Measurements from ENCODE around the gene NAALADL2. TPM values are rescaled to one million over a fixed set of nuclear protein-coding genes. Genes with fewer than 3 reads are reported as not detected.

Gene NAALADL2
- total RNA-seq, 1 experiment from 2014 or later, result 1.9 TPM

DNA sequence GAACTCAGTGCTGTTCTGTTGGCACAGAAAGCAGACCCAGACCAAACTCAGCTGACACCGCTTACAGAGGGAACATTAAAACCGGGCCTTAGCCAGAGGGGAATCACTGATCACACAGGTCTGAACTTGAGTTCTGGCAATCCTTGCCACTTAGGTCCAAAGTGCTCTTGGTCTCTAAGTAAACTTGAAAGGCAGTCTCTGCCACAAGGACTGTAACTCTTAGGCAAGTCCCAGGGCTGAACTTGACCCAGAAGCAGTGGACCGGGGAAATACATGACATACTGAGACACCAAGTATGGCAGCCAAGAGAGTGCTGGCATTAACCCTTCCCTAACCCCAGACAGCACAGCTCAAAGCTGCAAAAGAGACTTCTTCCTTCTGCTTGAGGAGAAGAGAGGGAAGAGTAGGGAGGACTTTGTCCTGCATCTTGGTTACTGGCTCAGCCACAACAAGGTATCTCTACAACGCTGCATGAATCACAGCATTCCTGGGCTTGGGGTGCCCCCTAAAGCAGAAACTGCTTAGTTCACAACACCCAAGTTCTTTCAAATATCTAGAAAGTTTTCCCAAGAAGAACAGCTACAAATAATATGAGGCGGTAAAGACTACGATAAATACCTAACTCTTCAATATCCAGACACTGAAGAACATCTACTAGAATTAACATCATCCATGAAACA is 32.5 kb downstream of the NAALADL2 start:
- Histone ChIP-seq H3K9ac (ENCODE audit: low read length) (no peak overlapping the region), H4K20me1 (ENCODE audit: low read length) (no peaks in the 10 kb centered on the region), H2AFZ (ENCODE audit: low read length) (no peak overlapping the region), H3K4me2 (ENCODE audit: low read length) (no peak overlapping the region), H3K79me2 (ENCODE audit: low read length) (no peaks in the 10 kb centered on the region), H3F3A (ENCODE audit: low read length, unreplicated experiment) (no peaks in the 10 kb centered on the region), H3K9me2 (replicated peaks; ENCODE audit: low read length) (no peaks in the 10 kb centered on the region), H3K36me3 (ENCODE audit: low read depth, low read length) (no peaks in the 10 kb centered on the region), H3K27ac (ENCODE audit: low read length) (no peak overlapping the region), H3K4me1 (ENCODE audit: insufficient read depth, low read length) (no peaks in the 10 kb centered on the region), H3K4me3 (ENCODE audit: low read length) (no peak overlapping the region), H3K27me3 (ENCODE audit: low read length) (no peaks in the 10 kb centered on the region), H3K9me3 (ENCODE audit: low read length) (no peaks in the 10 kb centered on the region)
- DNase-seq (no peak), ATAC-seq (no peak)
- intact Hi-C loops (cut with micrococcal nuclease), result no loop called here
- POLR2A ChIA-PET (ENCODE audit: unreplicated experiment), result no interaction called here
- no TSS peak for BruUV-seq (replicated peaks)
- CTCF ChIA-PET, result no interaction called here
- TF ChIP-seq EZH2phosphoT487 (IDR thresholded peaks at IDR 0.05; ENCODE audit: borderline replicate concordance, low read length) (no peak), EZH2 (IDR thresholded peaks at IDR 0.05; ENCODE audit: low read length, unreplicated experiment) (no peak)
- TF ChIP-seq, protein P1, sequence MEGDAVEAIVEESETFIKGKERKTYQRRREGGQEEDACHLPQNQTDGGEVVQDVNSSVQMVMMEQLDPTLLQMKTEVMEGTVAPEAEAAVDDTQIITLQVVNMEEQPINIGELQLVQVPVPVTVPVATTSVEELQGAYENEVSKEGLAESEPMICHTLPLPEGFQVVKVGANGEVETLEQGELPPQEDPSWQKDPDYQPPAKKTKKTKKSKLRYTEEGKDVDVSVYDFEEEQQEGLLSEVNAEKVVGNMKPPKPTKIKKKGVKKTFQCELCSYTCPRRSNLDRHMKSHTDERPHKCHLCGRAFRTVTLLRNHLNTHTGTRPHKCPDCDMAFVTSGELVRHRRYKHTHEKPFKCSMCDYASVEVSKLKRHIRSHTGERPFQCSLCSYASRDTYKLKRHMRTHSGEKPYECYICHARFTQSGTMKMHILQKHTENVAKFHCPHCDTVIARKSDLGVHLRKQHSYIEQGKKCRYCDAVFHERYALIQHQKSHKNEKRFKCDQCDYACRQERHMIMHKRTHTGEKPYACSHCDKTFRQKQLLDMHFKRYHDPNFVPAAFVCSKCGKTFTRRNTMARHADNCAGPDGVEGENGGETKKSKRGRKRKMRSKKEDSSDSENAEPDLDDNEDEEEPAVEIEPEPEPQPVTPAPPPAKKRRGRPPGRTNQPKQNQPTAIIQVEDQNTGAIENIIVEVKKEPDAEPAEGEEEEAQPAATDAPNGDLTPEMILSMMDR (conservative IDR thresholded peaks at IDR 0.05; ENCODE audit: low read depth, low read length), result no peak

DNA sequence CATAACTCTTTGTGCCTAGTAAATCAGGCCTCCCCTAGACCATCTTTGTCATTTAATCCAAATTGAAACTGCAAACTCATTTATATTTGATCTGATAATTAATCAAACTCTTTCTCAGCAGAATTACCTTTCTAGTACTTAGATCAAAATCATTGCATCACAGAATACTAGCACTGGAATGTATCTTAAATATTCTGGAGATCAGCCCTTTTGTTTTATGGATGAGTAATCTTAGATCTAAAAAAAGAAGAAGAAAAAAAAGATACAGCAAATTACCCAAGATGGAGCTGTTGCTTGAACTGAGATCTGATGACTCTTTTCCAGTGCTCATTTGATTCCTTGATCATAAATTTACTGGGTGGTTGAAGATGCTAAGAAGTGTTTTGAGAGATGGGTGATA is 47.9 kb downstream of the NAALADL2 start:
- Histone ChIP-seq H3K9me2 (replicated peaks; ENCODE audit: low read length) (no peaks in the 10 kb centered on the region; the same call in 1 of the 2 replicates), H3K79me2 (ENCODE audit: low read length) (no peaks in the 10 kb centered on the region), H3K4me1 (ENCODE audit: insufficient read depth, low read length) (peaks cover 18% of the 10 kb centered on the region), H3K4me3 (ENCODE audit: low read length) (no peak overlapping the region), H2AFZ (ENCODE audit: low read length) (no peak overlapping the region), H4K20me1 (ENCODE audit: low read length) (no peaks in the 10 kb centered on the region), H3K9ac (ENCODE audit: low read length) (no peak overlapping the region), H3K27me3 (ENCODE audit: low read length) (no peaks in the 10 kb centered on the region), H3F3A (ENCODE audit: low read length, unreplicated experiment) (no peaks in the 10 kb centered on the region), H3K9me3 (ENCODE audit: low read length) (no peaks in the 10 kb centered on the region), H3K27ac (ENCODE audit: low read length) (no peak overlapping the region), H3K4me2 (ENCODE audit: low read length) (no peak overlapping the region), H3K36me3 (ENCODE audit: low read depth, low read length) (no peaks in the 10 kb centered on the region)
- DNase-seq, result no peak
- TF ChIP-seq EZH2 (IDR thresholded peaks at IDR 0.05; ENCODE audit: low read length, unreplicated experiment), result no peak
- TF ChIP-seq, protein P1 (conservative IDR thresholded peaks at IDR 0.05; ENCODE audit: low read depth, low read length), result no peak
- no peak for TF ChIP-seq EZH2phosphoT487 (IDR thresholded peaks at IDR 0.05; ENCODE audit: borderline replicate concordance, low read length)
- BruUV-seq (replicated peaks), result no TSS peak
- POLR2A ChIA-PET (ENCODE audit: unreplicated experiment), result interaction anchor here (0.6 kb wide), 1 partner anchor 11 kb away, joined by 6 read pairs; no protein-coding TSS in a partner anchor
- intact Hi-C loops (cut with micrococcal nuclease), result no loop called here
- CTCF ChIA-PET, result interaction anchor here (0.5 kb wide), 1 partner anchor 516 kb away, joined by 5 read pairs; no protein-coding TSS in a partner anchor
- no peak for ATAC-seq
